Measurements from ENCODE around the gene DNMT1. TPM values are rescaled to one million over a fixed set of nuclear protein-coding genes. Genes with fewer than 3 reads are reported as not detected.

DNMT1 gene
- total RNA-seq, 1 experiment from 2014 or later = 168 TPM

GRCh38 chr19:10085641-10086590, 108.8 kb downstream of the DNMT1 start, which contains the start of gene SHFL:
Gene SHFL, plus strand, starts transcription at chr19:10086317. Its CDS starts 111 bp downstream, at chr19:10086428.
- Histone ChIP-seq H3K27ac (ENCODE audit: low read length) (peak within 1 kb of the TSS; percentile 80), H3K4me3 (ENCODE audit: low read depth in 2 of 2, low read length in 2 of 2) (peak within 1 kb of the TSS; percentile 78 to 80), H3K27me3 (ENCODE audit: control insufficient read depth, insufficient read depth, low read length) (no peaks in the 10 kb centered on the region), H3K9me3 (ENCODE audit: control insufficient read depth, insufficient read depth, low read depth, low read length) (no peaks in the 10 kb centered on the region), H3K36me3 (ENCODE audit: control insufficient read depth, insufficient read depth, low read length) (no peaks in the 10 kb centered on the region; the same call in 1 of the 2 replicates), H3K4me1 (ENCODE audit: control insufficient read depth, insufficient read depth, low read length) (no peaks in the 10 kb centered on the region)
- TF ChIP-seq TCF7L2 (IDR thresholded peaks at IDR 0.05; ENCODE audit: low read depth, low read length) = no peak
- no peak for TF ChIP-seq SIN3A (IDR thresholded peaks at IDR 0.05; ENCODE audit: borderline replicate concordance, insufficient read depth, low read depth, low read length)
- TF ChIP-seq, protein P1, sequence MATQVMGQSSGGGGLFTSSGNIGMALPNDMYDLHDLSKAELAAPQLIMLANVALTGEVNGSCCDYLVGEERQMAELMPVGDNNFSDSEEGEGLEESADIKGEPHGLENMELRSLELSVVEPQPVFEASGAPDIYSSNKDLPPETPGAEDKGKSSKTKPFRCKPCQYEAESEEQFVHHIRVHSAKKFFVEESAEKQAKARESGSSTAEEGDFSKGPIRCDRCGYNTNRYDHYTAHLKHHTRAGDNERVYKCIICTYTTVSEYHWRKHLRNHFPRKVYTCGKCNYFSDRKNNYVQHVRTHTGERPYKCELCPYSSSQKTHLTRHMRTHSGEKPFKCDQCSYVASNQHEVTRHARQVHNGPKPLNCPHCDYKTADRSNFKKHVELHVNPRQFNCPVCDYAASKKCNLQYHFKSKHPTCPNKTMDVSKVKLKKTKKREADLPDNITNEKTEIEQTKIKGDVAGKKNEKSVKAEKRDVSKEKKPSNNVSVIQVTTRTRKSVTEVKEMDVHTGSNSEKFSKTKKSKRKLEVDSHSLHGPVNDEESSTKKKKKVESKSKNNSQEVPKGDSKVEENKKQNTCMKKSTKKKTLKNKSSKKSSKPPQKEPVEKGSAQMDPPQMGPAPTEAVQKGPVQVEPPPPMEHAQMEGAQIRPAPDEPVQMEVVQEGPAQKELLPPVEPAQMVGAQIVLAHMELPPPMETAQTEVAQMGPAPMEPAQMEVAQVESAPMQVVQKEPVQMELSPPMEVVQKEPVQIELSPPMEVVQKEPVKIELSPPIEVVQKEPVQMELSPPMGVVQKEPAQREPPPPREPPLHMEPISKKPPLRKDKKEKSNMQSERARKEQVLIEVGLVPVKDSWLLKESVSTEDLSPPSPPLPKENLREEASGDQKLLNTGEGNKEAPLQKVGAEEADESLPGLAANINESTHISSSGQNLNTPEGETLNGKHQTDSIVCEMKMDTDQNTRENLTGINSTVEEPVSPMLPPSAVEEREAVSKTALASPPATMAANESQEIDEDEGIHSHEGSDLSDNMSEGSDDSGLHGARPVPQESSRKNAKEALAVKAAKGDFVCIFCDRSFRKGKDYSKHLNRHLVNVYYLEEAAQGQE (IDR thresholded peaks at IDR 0.05; ENCODE audit: insufficient read depth in 1 of 2, low read depth in 2 of 2, low read length in 1 of 2) = no peak
- no peak for TF ChIP-seq POLR2AphosphoS5 (IDR thresholded peaks at IDR 0.05; ENCODE audit: low read depth, low read length)
- no peak for TF ChIP-seq CTCF (IDR thresholded peaks at IDR 0.05)
- CTCF ChIA-PET = no interaction called here
- BruUV-seq (replicated peaks) = no TSS peak
- DNase-seq (ENCODE audit: low read depth, low spot score) (no peak), ATAC-seq (peak; percentile 89)
- intact Hi-C loops (cut with micrococcal nuclease; ENCODE audit: unreplicated experiment) = no loop called here
- POLR2A ChIA-PET = no interaction called here
- in situ Hi-C loops (cut with HindIII; ENCODE audit: low pct_unique_long_range_greater_than_20kb, low sequenced_read_pairs) = no loop called here

GRCh38 chr19:10084803-10085202, 110.0 kb downstream of the DNMT1 start:
- CTCF ChIA-PET = no interaction called here
- BruUV-seq (replicated peaks) = no TSS peak
- TF ChIP-seq, protein P1 (IDR thresholded peaks at IDR 0.05; ENCODE audit: insufficient read depth in 1 of 2, low read depth in 2 of 2, low read length in 1 of 2) = no peak
- TF ChIP-seq SIN3A (IDR thresholded peaks at IDR 0.05; ENCODE audit: borderline replicate concordance, insufficient read depth, low read depth, low read length) (no peak), POLR2AphosphoS5 (IDR thresholded peaks at IDR 0.05; ENCODE audit: low read depth, low read length) (no peak), CTCF (IDR thresholded peaks at IDR 0.05) (no peak), TCF7L2 (IDR thresholded peaks at IDR 0.05; ENCODE audit: low read depth, low read length) (no peak)
- Histone ChIP-seq H3K27me3 (ENCODE audit: control insufficient read depth, insufficient read depth, low read length) (no peaks in the 10 kb centered on the region), H3K4me3 (ENCODE audit: low read depth in 2 of 2, low read length in 2 of 2) (no peak overlapping the region), H3K36me3 (ENCODE audit: control insufficient read depth, insufficient read depth, low read length) (no peaks in the 10 kb centered on the region; the same call in 1 of the 2 replicates), H3K27ac (ENCODE audit: low read length) (no peak overlapping the region), H3K4me1 (ENCODE audit: control insufficient read depth, insufficient read depth, low read length) (no peaks in the 10 kb centered on the region), H3K9me3 (ENCODE audit: control insufficient read depth, insufficient read depth, low read depth, low read length) (no peaks in the 10 kb centered on the region)
- POLR2A ChIA-PET = interaction anchor here (0.5 kb wide), 1 partner anchor 305 kb away, joined by 3 read pairs; no protein-coding TSS in a partner anchor
- in situ Hi-C loops (cut with HindIII; ENCODE audit: low pct_unique_long_range_greater_than_20kb, low sequenced_read_pairs) (no loop called here), intact Hi-C loops (cut with micrococcal nuclease; ENCODE audit: unreplicated experiment) (no loop called here)
- DNase-seq (ENCODE audit: low read depth, low spot score) = no peak
- ATAC-seq = no peak
